Inflammatory macrophage (primary cell): ENCODE measurements around the gene CPD.

Experiments used
- DNase-seq, 2 donors: peaks; one replicate each; pipeline ENCODE4 v3.0.0-alpha.2; 2020 to 2022

Gene CPD

GRCh38 chr17:30354701-30355100 is 24.0 kb upstream of the CPD start:
- DNase-seq, result peak in 1 of 2 donors; percentile 31

GRCh38 chr17:30357476-30357875 is 21.3 kb upstream of the CPD start:
- DNase-seq, result no peak

- no peak for DNase-seq
Observed at GRCh38 chr17:30358055-30358760, 20.5 kb upstream of the CPD start.

- DNase-seq, result peak; percentile 25 to 82
Observed at GRCh38 chr17:30360086-30360808, 18.5 kb upstream of the CPD start.

- DNase-seq, result no peak
Observed at GRCh38 chr17:30361766-30362279, 16.9 kb upstream of the CPD start.

GRCh38 chr17:30363715-30364202 is 15.0 kb upstream of the CPD start:
- peak; percentile 60 to 67 for DNase-seq

- no peak for DNase-seq
Observed at GRCh38 chr17:30366536-30366935, 12.2 kb upstream of the CPD start.

- peak in 1 of 2 donors; percentile 11 for DNase-seq
Observed at GRCh38 chr17:30368912-30369720, 9.6 kb upstream of the CPD start.

GRCh38 chr17:30369995-30370394 is 8.7 kb upstream of the CPD start:
- DNase-seq, result no peak

GRCh38 chr17:30372755-30373154 is 6.0 kb upstream of the CPD start:
- no peak for DNase-seq

- DNase-seq, result no peak
Observed at GRCh38 chr17:30375661-30376060, 3.1 kb upstream of the CPD start.

- peak; percentile 61 to 83 for DNase-seq
Observed at GRCh38 chr17:30376621-30377452, 1.9 kb upstream of the CPD start.

GRCh38 chr17:30377574-30378240 is 1.0 kb upstream of the CPD start:
- DNase-seq, result no peak

GRCh38 chr17:30378241-30378824 is 394 bp upstream of the CPD start:
- peak in 1 of 2 donors; percentile 24 for DNase-seq

- no peak for DNase-seq
Observed at GRCh38 chr17:30379303-30379902, 676 bp downstream of the CPD start.

- no peak for DNase-seq
Observed at GRCh38 chr17:30379903-30380381, 1.2 kb downstream of the CPD start.

- no peak for DNase-seq
Observed at GRCh38 chr17:30380643-30381339, 2.1 kb downstream of the CPD start.

- DNase-seq, result no peak
Observed at GRCh38 chr17:30381340-30381659, 2.6 kb downstream of the CPD start.

GRCh38 chr17:30382345-30382744 is 3.6 kb downstream of the CPD start:
- DNase-seq, result no peak
